Liver (tissue), 6 donors: ENCODE results near the gene LBP. TPM values are rescaled to one million over a fixed set of nuclear protein-coding genes. Genes with fewer than 3 reads are reported as not detected.

Experiments
- HNF4G ChIP-seq: IDR thresholded peaks from 2 replicates; pipeline ENCODE4 v1.6.1; 2016; ENCODE audit warnings: antibody characterized with exemption
- JUND ChIP-seq, 2 donors: IDR thresholded peaks; 2 replicates each; pipeline ENCODE4 v1.6.1; 2016; ENCODE audit warnings: antibody characterized with exemption in 2 of 2
- TAF1 ChIP-seq: conservative IDR thresholded peaks from 2 replicates; pipeline ENCODE4 v1.6.1; 2016; ENCODE audit warnings: antibody characterized with exemption, mild to moderate bottlenecking
- polyA plus RNA-seq, 2 donors: library from polyadenylated mRNA; stranded (reverse) in 1 of 2; unstranded in 1 of 2; fragments of 200-250 nt in 1 of 2; fragments of >200 nt in 1 of 2; fragmentation: Nextera tagmentation in 1 of 2; extraction: Ambion mirVana in 1 of 2; gene quantifications; one replicate each; pipeline versions ENCODE4 v1.2.1 to v1.2.3, GENCODE V29; 2013 to 2015
- small RNA-seq: library from RNA; depleted of rRNA; stranded (forward); fragments of <200 nt; gene quantifications from one replicate; pipeline ENCODE3, GENCODE V24; 2014
- total RNA-seq, 2 donors: library from RNA; depleted of rRNA; stranded (reverse); fragments of >200 nt; gene quantifications; one replicate each; pipeline ENCODE4 v1.2.3, GENCODE V29; 2014
- donor health status: healthy.
- donor health status: healthy.
- donor health status: healthy.

Gene LBP
- total and polyA plus RNA-seq, 4 donors: 561 to 1,485 (median 1,083) TPM

- no peak for TF ChIP-seq TAF1
- TF ChIP-seq JUND (IDR thresholded peaks at IDR 0.05): no peak
- TF ChIP-seq HNF4G: no peak
These were observed 80.0 kb downstream of the LBP start (continued) for GRCh38 chr20:38426006-38426897.

Small RNA genes lying within 50 kb of the gene (small RNA-seq; reads per million reads assigned to genes)
- not detected for gene RF00056
- gene SNORA71B: 31.3 reads per million, percentile 96 among the genes with 10 or more reads in this experiment

Other genes starting within 250 kb of the LBP start
- gene TGM2, start 181.2 kb upstream of the LBP start, total RNA-seq: 100 to 1,000 TPM; 120 to 260 TPM
- 100 to 1,000 TPM; 106 to 375 TPM for gene TGM2, start 181.2 kb upstream of the LBP start, polyA plus RNA-seq
- gene KIAA1755, start 85.7 kb upstream of the LBP start, total RNA-seq: 1 to 10 TPM in 1 of 2 donors, under 1 TPM in 1; 0.09 to 1.4 TPM
- 1 to 10 TPM in 1 of 2 donors, under 1 TPM in 1; 0.29 to 1.3 TPM for gene KIAA1755, start 85.7 kb upstream of the LBP start, polyA plus RNA-seq
- gene BPI, start 42.3 kb upstream of the LBP start, total RNA-seq: 10 to 100 TPM in 1 of 2 donors, under 1 TPM in 1; 0.08 to 10.3 TPM
- under 1 TPM in 1 of 2 donors, not detected in 1; 0.37 TPM for gene BPI, start 42.3 kb upstream of the LBP start, polyA plus RNA-seq
- 1 to 10 TPM; 6.3 to 9.2 TPM for gene SNHG17, start 88.8 kb downstream of the LBP start, total RNA-seq
- gene SNHG17, start 88.8 kb downstream of the LBP start, polyA plus RNA-seq: 10 to 100 TPM; 18.9 to 24.6 TPM
- gene RALGAPB, start 126.4 kb downstream of the LBP start, total RNA-seq: 10 to 100 TPM; 14.4 to 19.7 TPM
- gene RALGAPB, start 126.4 kb downstream of the LBP start, polyA plus RNA-seq: 1 to 10 TPM; 4.3 to 4.5 TPM
- gene ADIG, start 234.7 kb downstream of the LBP start, total RNA-seq: not detected
- gene ADIG, start 234.7 kb downstream of the LBP start, polyA plus RNA-seq: not detected